Stimulated activated CD8-positive, alpha-beta memory T cell treated with anti-CD3 and anti-CD28 coated beads, Interleukin-4, amount 100 ng/mL, for 1 hour (primary cell): Measurements from ENCODE around the gene RSPH9.

Experiments
- DNase-seq, 2 donors: peaks; one replicate each; pipeline ENCODE4 v3.0.0-alpha.2; 2020; ENCODE audit warnings: low read depth in 2 of 2, low spot score in 1 of 2

RSPH9 gene

DNA sequence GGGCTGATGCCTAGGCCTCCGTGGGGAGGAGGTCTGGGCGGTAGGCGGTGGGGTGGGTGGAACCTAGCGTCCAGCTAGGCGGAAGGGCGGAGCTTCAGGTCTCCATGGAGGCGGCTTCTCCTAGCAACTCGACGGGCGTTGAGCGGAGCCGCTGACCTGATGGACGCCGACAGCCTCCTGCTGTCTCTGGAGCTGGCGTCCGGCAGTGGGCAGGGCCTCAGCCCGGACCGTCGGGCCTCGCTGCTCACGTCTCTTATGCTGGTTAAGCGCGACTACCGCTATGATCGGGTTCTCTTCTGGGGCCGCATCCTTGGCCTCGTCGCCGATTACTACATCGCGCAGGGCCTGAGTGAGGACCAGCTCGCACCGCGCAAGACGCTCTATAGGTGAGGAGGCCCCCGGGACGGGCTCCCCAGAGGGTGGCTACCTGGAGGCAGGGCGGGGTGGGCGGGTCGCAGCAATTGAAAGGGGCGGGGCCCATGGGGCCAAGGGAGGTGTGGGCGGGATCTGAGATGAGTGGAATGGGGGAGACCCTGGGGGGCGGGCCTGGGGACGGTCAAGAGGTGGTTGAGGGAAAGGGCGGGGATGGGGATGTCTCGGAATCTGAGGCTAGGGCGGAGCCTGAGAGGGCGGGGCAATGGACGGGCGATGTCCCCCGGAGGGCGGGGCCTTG, at the start of gene RSPH9:
TSS of gene RSPH9 (plus strand) at position 97 of the 673 bp plus-strand sequence. CDS start at position 160, 63 bp downstream.
- peak in 1 of 2 donors; percentile 31 for DNase-seq

DNA sequence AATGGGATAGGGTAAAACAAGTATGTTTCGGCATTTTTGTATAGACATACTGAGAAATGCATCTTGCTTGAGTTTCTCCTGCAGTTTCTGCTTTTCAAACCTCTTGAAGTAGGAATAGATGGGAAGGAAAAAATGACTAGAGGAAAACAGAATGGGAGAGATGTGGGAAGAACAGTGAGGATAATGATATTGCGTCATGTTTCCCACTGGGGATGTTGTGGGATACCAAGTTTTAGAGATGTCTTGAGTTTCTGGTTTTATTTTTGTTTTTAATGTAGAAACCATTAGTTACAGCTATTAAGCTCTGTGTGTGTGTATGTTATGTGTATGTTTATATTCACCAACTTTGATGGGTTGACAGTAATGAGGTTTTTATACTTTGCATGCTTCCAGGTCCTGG, 44.2 kb upstream of the RSPH9 start:
- DNase-seq = no peak

GRCh38 chr6:43604174-43604573, 40.7 kb upstream of the RSPH9 start:
- no peak for DNase-seq

DNA sequence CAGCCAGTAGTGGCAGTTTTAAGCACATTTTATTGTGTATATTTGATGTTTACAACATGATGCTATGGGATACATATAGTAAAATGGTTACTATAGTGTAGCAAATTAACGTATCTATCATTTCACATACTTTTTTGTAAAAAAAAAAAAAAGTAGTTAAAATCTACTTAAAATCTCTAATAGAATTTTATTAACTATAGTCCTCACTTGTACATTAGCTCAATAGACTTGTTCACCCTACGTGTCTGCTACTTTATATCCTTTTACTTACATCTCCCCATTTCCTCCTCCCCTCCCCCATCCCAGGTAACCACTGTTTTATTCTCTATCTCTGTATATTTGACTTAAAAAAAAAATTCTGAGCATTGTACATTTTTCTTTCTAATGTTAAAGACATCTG, 38.8 kb upstream of the RSPH9 start:
- no peak for DNase-seq

- DNase-seq = peak in 1 of 2 donors; percentile 50
Observed at GRCh38 chr6:43608310-43608763, 36.5 kb upstream of the RSPH9 start.

DNA sequence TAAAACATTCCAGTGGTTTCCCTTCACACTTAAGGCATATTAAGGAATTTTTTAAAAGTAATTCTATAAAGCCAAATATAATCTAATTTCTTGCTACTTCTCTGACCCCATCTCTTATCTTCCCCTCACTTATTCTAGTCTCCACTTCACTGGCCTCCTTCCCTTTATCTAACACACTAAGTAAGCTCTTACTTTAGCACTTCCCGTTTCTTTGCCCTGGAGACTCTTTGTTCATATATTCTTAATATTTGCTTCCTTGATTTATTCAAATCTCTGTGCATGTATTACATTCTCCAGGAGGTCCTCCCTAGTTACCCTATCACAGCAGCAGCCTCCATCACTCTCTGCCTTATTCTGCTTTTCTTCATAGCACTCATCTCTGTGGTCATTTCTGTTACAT, 36.0 kb upstream of the RSPH9 start:
- no peak for DNase-seq

DNA sequence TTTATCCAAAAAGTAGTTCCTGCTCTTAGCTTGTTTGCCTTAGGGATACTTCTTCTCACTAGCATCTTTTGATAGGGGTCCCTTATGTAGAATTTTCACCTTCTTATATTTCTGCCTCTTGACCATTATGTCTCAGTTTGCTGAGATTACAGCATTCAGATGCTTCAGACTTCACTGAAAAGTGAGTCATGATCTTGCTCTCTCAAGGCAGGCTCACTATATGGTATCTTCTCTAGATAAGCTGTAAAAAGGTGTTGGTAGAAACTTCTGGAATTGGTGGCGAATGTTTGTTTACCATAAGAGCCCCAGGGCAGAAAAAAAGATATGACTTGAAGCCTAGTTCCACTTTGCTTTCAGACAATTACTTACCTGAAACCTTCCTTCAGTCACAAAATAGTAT, 35.4 kb upstream of the RSPH9 start:
- DNase-seq = no peak

- DNase-seq = no peak
Observed at GRCh38 chr6:43610431-43610830, 34.4 kb upstream of the RSPH9 start.

GRCh38 chr6:43613721-43614395, 31.0 kb upstream of the RSPH9 start:
- no peak for DNase-seq

DNA sequence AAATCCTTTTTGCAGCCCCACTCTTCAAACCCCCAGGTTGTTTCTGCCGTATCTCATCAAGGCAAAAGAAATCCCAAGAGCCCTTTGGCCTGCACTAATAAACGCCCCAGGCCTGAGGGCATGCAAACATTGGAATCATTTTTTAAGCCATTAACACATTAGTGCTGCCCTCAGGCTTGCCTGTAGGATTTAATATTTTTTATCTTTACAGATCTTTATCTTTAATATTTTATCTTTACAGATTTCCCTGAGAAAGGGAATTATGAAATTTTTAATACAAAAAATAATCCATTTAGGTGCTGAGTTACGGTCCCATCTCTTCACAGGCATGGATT, 30.5 kb upstream of the RSPH9 start:
- no peak for DNase-seq

- no peak for DNase-seq
Observed at GRCh38 chr6:43616725-43617472, 27.9 kb upstream of the RSPH9 start.

DNA sequence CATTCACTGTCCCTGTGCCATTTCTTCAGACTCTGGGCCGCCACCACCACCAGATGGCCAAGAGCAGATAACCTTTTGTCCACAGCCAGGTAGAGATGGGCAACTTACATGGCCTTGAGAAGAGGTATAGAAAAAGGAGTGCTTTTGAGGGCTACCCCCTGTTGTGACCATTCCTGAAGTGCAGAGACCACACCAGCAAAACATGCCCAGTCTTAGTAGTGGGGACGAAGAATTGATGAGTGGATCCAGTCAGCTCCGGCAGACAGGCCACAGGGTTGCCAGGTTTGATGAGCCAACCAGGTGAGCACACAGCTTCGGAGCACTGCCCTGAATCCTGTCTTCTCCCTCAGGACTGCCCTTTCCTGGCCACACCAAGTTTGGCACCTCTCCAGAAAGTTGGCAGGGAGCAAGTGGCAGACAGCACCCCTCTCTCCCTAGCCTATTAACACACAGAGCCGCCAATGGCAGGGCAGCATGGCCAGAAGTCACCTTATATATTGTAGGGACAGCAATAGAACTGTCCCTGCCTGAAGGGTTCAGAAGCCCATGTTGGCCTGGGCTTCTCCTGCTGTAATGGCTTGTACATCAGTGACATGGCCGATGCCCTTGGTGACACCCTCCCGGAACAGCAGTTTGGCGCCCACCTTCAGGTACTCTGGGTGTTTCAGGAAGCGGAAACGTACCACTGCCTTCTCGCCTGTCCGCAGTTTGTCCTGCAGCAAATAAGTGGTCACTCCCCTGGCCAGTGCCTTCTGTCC, 23.6 kb upstream of the RSPH9 start:
- DNase-seq = no peak

DNA sequence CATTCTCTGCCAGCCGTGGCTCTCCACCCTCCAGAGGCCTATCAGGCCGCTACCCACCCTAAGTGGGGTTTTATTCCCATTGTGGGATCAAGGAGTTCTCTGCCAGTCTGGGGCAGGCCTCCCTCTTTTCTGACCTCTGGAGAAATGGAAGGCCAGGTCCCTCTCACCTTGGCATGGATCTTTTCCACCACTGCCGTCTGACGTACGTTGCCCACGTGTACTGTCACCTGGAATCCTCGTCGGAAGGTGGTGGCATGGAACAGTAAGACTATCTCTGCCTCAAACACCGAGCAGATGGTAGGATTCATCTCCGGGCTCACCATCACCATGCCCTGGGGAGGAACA, 23.0 kb upstream of the RSPH9 start:
- no peak for DNase-seq

DNA sequence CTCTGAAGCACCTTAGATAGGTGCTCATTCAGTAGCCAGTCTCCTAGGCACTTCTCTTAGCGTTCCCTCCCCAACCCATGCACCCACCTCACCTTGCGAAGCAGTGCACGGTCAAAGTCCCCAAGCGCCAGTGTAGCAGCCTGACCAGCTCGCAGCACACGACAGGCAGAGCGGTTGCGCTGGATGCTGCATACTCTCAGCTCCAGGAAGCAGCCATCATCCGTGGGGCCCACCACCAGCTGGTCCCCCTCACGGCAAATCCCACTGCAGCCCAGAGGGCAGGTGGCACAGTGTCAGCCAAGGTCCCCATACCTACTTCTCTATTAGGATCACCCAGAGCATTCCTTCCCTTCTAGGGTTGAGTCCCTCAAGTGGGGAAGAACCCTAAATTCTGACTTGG, 22.3 kb upstream of the RSPH9 start:
- no peak for DNase-seq

GRCh38 chr6:43623880-43624785, 20.7 kb upstream of the RSPH9 start:
- no peak for DNase-seq

DNA sequence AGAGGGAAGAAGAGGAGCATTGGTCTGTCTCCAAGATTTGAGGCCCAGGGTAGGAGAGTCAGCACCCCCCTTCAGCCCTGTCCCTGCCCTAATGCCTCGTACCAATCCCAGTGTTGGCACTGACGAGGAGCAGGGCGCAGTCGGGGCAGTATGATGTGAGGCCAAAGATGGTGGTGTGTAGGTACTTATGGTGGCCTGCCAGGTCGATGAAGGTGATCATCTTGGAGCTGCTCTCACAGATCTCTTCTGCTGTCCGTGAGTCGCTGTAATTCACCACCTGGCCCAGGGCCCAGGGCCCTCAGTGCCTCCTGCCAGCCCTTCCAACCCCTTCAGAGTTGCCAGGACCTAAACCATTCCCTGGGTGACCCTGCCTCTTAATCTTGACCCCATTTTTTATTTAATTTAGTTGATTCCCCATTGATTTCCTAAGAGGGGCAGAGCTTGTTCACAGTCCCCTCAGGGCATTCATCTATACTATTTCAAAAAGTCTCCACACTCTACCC, 20.0 kb upstream of the RSPH9 start:
- no peak for DNase-seq

DNA sequence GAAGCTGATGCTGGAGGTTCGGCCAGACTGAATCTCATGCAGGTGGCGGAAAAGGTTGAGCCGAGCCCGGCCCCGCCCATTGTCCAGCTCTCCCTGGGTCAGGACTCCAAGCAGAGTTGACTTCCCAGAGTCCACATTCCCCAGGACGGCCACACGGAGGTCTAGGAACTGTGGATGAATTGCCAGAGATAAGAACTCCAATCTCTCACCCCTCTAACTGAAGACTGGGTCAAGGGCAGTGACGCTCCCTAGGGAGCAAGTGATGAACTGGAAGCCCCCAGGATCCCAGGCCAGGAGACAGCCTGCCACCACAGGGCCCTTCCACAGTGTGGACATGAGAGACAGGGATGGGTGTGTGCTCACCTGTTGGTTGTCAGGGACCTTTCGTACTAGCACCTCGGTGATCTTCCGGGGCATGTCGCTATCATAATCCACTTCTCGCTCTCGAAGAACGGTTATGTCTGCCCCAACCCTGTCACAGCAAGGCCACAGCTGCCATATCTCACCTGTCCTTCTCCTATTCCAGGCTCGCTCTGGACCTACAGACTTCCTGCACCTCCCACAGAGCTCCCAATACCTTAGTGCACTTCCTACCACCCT, 19.3 kb upstream of the RSPH9 start:
- no peak for DNase-seq

- no peak for DNase-seq
Observed at GRCh38 chr6:43627008-43627825, 17.6 kb upstream of the RSPH9 start.
